HEK293T (cell line): Measurements from ENCODE around the gene HTRA2.

Source experiments
- BHLHE40 ChIP-seq: fragments of 450-650 bp; IDR thresholded peaks from 2 replicates; pipeline ENCODE4 v1.6.1; 2016; ENCODE audit warnings: mild to moderate bottlenecking, moderate library complexity, borderline replicate concordance
- CTBP1 ChIP-seq: fragments of 450-650 bp; IDR thresholded peaks from 2 replicates; pipeline ENCODE4 v1.6.1; 2016; ENCODE audit warnings: borderline replicate concordance
- FOXA1 ChIP-seq: fragments of 450-650 bp; IDR thresholded peaks from 2 replicates; pipeline ENCODE4 v1.6.1; 2016; ENCODE audit warnings: mild to moderate bottlenecking
- FOXM1 ChIP-seq: fragments of 450-650 bp; IDR thresholded peaks from 2 replicates; pipeline ENCODE4 v1.6.1; 2017; ENCODE audit warnings: mild to moderate bottlenecking, borderline replicate concordance
- NFRKB ChIP-seq: fragments of 450-650 bp; IDR thresholded peaks from 2 replicates; pipeline ENCODE4 v1.6.1; 2016; ENCODE audit warnings: mild to moderate bottlenecking, moderate library complexity
- SUZ12 ChIP-seq: fragments of 450-650 bp; IDR thresholded peaks from 2 replicates; pipeline ENCODE4 v1.6.1; 2016; ENCODE audit warnings: mild to moderate bottlenecking
- ZNF384 ChIP-seq: fragments of 450-650 bp; IDR thresholded peaks from 2 replicates; pipeline ENCODE4 v1.6.1; 2016

DNA sequence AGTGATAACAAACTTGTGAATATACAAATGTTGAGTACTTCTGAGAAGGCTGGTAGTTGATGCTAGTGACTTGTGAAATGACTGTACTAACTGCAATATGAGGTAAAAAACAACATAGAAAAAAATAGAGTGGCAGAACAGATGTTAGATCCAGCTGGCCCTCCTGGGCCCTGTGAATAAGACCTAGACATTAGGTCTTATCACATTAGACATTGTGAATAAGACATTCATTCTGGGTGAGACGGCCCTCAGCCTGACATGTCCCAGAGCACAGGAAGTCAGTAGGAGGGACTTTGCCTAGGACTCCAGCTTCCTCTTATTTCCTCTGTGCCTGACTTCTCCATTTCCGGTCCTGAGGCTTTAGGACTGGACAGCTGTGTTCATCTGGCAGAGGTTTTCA is 47.7 kb downstream of the HTRA2 start:
- TF ChIP-seq CTBP1 = no peak
- no peak for TF ChIP-seq FOXA1
- TF ChIP-seq FOXM1 = no peak
- no peak for TF ChIP-seq NFRKB
- no peak for TF ChIP-seq ZNF384
- TF ChIP-seq BHLHE40 = no peak
- TF ChIP-seq SUZ12 = no peak
